NCI-H1105 treated with DMSO at 0.1 percent for 48 hours (cell line): ENCODE measurements around the gene IL27RA.
"Not testable (repeated sequence)": the region's sequence is repeated elsewhere in the genome, so short reads cannot be mapped to it uniquely, and the experiment has no call there.

Experiments
- DNase-seq: peaks from one replicate; lab custom pipeline; 2025; lab: John Stamatoyannopoulos, UW

The IL27RA gene

DNA sequence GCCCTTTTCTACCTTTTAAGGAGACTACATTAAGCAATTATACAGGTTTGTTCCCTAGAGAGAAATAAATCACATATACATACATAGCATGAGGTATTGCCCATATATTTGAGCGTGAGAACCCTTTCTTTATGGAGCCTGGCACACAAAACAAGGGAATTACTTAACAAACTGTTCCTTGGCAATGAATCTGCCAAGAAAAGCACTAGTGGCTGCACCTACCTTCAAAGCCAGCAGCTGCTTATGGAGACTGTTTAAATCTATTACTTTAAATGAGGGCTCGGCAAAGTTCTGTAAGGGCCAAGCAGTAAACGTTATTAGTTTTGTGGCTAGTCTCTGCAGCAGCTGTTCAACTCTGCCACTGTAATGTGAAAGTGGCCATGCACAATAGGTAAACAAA lies 32.5 kb upstream of the IL27RA start:
- no peak for DNase-seq

DNA sequence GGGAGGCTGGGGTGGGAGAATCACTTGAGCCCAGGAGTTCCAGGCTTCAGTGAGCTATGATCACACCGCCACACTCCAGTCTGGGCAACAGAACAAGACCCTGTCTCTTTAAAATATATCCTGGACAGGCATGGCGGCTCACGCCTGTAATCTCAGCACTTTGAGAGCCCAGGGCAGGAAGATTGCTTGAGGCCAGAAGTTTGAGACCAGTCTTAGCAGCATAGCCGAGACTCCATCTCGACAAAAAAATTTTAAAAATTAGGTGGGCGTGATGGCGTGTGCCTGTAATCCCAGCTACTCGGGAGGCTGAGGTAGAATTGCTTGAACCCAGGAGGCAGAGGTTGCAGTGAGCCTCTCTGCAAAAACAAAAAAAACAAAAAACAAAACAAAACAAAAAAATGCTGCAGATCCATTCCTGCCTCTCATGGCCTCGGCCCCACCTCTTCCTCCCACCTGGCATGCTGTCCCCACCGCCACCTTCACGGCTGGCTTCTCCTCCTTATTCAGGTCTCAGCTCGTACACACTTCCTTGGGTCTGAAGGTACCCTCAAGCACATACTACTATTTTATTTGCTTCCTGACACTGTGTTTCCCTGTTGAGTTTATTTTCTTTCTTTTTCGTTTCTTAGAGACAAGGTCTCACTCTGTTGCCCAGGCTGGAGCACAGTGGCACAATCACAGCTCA lies 30.7 kb upstream of the IL27RA start:
- no peak for DNase-seq

DNA sequence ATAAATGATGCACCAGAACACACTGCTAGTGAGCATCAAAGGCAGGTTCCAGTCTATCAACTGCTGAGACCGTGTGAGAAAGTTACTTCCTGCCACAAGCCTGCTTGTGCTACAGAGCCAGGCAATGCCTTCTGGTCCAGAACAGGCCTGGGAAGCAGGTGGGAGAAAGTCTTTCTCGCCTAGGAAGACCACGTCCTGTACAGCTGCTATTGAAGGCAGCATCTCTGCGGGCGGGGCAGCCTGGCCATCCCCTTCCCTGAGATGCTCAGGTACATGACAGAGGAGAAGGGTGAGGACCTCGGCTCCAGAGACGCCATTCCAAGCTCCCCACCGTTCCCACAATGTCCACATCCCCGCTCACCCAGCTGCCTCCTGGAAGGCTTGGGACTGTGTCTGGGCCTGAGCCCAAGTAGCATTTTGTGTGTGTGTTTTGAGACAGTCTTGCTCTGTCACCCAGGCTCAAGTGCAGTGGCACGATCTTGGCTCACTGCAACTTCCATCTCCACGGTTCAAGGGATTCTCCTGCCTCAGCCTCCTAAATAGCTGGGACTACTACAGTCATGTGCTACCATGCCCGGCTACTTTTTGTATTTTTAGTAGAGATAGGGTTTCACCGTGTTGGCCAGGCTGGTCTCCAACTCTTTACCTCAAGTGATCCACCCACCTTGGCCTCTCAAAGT lies 28.9 kb upstream of the IL27RA start:
- DNase-seq: no peak

DNA sequence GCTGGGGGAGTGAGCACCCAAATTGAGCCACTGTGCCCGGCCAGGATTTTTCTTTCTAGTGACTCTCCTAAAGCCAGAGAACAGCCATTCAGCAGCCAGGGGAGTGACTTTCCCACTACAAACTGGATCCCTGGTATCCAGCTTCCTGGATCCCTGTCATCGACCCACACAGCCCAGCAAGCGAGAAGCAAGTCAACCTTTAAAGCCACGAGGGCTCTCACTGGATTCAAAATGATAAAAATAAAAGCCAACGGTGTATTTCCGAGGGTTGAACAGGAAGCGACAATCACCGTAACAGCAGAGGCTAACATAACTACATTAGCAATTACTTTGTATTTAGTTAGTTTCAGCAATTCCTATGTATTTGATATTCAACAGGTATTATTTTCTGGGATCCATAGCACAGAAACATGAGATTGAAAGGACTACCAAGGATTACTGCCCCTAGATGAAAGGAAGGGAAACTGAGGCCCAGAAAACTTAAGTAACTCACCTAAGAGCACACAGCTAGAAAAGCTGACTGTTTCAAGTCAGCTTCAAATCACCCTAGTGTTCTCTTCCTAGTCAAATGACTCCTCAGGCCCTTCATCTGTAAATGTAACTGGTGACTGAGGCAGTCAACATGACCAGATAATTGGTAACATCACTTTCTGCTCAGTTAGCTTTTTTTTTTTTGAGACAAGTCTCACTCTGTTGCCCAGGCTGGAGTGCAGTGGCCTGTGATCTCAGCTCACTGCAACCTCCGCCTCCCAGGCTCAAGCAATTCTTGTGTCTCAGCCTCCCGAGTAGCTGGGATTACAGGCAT lies 28.1 kb upstream of the IL27RA start:
- DNase-seq: no peak

DNA sequence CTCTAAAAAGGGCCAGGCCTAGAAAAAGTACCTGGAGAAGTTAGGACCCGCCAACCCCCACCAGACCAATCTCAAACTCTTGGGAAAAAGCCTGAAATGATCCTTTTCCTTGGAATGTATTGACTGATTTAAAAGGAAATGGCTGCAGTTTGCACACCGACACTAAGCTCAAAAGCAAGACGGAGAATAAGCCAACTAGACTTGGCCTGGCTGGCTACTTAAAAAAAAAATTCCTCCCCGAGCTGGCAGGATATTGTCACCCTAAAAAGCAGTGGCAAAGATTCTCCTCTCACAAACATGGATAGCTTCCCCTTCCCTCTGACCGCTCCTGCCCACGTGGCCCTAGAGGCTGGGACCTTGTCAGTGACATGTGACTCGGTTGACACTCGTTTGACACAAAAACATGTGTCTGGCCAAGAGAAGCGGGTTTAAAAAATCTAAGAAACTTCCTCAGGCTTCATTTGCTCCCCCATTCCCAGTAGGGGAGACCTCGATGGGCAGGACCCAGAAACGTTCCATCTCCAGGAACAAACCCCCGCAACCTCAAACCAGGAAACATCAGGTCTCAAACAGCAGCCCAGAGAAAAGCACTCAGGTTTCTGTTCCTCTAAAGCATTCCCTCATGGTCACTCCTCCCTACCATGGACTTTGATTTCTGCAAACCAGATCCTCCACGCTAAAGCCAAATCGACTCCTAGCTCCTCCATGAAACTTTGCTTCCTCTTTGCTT lies 26.8 kb upstream of the IL27RA start:
- no peak for DNase-seq

DNA sequence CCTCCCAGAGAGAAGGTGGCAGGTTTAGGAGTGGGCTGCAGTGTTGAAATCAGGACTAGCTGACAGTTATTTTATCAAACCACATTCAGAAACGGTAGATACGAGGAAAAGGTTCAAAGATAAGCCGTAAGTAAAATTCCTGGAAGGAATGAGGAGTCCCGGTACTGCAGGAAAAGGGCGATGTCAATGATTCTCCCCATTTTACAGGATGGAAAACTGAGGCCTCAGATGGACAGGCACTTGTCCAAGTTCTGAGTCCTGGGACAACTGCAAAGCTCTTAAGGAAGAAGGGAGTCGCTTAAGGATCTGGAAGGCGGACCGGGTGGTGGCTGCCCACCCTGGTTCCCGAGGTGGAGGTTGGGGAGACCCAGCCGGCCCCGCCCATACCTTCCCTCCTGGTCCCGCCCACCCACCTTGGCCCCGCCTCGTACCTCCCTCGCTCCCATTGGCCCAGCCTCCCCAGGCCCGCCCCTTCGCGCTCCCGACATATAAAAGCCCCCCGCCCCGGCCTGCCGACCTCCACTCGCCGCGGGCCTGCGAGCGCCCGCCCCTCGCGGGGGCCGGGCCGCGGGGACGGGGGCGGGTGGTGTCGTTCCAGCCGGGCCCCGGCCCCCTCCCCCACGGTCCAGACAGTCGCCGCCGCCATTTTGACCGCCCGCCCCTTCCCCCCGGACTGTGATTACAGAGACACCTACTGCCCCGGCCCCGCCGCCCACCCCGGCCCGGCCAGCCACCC lies 26.0 kb upstream of the IL27RA start:
- DNase-seq: peak; percentile 62

DNA sequence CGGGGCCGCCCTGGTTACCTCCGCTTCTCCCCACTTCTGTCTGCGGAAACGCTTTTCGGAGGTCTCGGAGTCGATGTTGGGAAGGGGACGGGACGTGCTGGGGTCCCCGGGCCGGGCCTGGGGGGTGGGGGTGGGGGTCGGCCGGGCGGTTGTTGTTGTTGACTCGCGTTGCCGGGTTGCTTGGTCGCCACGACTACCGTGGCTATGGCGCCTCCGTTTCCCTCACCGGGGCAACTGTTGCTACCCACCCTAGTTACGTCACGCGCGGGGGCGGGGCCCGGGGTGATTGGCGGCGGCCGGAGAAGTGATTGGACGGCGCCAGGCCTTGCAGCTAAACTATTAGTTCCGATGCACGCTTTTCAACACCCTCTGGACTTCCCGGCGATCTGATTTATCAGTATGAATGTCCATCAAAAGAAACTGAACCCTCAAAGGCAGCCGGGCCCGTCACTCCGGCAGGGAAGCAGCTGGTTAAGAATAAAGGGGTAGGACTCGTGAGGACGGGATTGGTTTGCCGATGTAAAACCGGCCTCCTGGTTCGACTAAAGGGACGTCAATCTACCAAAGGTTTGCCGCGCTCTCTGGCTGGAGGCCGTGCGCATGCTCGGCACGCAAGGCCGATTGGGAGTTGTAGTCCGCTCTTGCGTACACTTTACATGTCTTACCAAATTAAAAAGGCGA lies 25.3 kb upstream of the IL27RA start, which contains the start of gene RFX1:
Gene RFX1, minus strand, starts transcription at position 236 of the 681 bp plus-strand sequence. CDS start 12,477 bp downstream, outside the sequence.
- peak; percentile 100 for DNase-seq

DNA sequence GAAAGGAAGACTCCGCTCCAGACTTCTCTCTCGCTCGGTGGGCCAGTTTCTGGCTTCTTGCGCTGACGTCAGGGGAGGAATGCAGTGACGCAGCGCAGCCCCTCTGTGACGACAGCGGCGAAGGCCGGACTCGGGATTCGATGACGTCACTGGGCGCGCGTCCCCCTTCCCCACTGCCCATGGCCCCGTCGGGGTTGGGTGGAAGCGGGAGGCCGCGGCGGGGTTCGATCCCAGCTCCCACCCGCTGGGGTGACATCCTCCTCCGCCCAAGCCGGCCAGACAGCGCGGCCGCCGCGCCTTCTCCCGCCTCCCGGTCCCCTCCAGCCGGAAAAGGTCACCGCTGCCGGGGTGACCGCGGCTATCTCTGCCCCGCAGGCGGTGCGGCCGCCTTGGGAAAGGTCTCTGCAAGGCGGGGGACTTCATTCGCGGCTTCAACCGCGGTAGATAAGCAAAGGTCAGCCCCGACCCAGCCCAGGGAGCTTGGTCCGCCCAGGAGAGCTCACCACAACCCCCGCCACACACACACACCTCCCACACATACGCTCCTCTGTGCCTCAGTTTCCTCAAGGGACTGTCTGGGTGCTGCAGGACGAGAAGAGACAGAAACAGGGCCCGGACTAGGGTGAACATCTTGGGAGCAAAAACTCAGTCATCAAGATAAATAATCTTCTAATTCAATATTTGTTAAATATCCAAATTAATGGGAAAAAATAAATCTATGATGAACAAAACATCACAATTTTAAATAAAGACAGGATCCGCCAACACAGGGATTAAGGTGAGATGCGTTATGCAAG lies 24.6 kb upstream of the IL27RA start:
- DNase-seq: no peak

DNA sequence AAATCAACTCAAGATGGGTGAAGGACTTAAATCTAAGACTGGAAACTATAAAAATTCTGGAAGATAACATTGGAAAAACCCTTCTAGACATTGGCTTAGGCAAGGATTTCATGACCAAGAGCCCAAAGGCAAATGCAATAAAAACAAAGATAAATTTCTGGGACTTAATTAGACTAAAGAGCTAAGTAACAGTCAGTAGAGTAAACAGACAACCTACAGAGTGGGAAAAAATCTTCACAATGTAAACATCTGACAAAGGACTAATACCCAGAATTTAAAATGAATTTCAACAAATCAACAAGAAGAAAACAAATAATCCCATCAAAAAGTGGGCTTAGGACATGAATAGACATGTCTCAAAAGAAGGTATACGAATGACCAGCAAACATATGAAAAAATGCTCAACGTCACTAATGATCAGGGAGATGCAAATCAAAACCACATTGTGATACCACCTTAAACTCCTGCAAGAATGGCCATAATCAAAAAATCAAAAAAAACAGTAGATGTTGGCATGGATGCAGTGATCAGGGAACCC lies 19.1 kb upstream of the IL27RA start:
- DNase-seq: no peak

DNA sequence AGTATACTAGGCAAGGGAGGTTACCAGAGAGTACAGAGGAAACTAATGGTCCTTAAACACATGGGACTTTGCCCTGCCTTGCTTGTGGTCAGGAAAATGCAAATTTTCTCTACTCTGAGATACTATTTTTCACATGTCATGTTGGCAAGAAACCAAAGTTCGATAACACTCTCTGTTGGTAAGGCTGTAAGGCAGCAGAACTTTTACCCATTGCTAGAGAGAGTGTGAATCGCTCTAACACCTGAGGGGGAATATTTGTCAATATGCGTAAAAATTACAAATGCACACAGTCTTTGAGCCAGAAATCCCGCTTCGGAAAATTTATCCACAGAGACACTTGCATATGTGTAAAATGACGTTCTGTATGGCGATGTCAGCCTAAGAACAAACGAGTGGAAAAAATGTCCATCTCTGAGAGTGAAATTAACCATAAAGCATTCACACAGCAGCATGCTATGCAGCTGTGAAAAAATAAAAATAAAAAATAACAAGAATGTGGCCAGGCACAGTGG lies 16.0 kb upstream of the IL27RA start:
- DNase-seq: no peak

DNA sequence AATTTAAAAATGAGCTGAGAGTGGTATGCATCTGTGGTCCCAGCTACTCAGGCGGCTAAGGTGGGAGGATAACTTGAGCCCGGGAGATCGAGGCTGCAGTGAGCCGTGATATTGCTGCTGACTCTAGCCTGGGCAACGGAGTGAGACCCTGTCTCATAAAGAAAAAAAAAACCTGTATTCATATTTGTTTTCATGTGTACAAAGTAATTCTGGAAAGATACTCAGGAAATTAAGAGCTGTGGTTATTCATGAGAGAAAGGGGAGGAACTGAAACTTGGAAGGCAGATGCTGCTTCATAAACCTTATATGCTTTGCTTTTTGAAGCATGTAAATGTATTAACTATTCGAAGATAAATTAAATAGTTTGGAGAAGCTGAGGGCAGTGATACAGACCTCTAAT lies 12.5 kb upstream of the IL27RA start:
- DNase-seq: no peak

DNA sequence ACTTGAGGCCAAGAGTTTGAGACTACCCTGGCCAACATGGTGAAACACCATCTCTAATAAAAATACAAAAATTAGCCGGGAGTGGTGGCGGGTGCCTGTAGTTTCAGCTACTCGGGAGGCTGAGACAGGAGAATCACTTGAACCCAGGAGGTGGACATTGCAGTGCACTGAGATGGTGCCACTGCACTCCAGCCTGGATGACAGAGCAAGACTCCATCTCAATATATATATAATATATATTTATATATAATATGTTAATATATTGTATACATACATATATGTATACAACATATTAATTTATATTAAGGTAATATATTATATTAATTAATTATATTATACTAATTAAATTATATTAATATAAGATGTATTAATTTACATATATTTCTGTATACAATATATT lies 11.8 kb upstream of the IL27RA start:
- DNase-seq: not testable (repeated sequence)

DNA sequence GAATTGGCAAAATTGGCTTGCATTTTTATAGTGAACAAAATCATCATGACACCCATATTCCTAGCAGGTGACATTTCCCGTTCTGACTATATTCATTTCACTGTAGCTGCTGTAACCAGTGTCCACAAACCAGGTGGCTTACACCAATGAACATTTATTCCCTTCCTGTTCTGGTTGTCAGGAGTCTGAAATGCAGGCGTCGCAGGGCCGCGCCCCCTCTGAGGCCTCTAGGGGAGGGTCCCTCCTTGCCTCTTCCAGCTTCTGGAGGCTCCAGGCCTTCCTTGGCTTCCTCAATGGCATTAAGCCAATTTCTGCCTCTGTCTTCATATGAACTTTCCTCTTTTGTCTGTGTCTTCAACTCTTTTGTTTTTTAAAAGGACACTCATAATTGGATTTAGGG lies 10.1 kb upstream of the IL27RA start:
- DNase-seq: no peak

DNA sequence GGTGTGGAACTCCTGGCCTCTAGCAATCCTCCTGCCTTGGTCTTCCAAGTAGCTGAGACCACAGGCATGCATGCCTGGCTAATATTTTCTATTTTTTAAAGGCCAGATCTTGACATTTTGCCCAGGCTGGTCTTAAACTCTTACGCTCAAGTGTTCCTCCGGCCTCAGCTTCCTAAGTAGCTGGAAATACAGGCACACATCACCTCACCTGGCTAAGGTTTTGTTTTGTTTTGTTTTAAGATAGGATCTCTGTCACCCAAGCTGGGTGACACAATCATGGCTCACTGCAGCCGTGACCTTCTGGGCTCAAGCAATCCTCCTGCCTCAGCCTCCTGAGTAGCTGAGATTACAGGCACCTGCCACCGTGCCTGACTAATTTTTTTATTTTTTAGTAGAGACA lies 9.1 kb upstream of the IL27RA start:
- DNase-seq: no peak

DNA sequence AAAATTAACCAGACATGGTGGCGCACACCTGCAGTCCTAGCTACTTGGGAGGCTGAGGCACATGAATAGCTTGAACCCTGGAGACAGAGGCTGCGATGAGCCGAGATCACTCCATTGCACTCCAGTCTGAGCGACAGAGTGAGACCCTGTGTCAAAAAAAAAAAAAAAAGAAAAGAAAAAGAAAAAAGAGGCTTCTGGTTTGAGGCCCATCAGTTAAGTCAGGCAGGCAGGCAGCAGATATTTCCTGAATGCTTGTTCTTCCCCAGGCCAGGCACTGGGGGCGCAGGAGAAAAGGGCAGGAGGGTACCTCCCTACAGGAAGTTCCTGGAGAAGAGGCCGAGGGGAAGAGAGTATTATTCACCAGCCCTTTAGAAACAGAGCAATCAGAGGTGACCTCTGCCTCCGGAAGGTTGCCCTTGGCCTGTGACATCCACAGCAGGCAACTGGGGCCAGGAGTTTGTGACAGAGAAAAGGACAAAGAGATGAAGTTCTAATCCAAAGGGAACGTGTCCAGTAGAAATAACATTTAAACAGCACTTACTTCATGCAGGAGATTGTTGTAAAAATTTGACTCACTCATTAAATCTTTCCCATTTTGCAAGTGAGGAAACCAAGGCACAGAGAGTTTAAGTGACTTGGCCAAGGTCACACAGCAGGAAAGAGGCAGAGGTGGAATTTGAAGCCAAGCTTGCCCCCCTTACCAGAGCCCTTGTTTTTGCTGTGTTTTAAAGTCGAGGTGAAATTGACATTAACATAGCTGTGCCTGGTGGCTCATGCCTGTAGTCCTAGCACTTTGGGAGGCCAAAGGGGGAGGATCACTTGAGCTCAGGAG lies 7.9 kb upstream of the IL27RA start:
- DNase-seq: no peak

DNA sequence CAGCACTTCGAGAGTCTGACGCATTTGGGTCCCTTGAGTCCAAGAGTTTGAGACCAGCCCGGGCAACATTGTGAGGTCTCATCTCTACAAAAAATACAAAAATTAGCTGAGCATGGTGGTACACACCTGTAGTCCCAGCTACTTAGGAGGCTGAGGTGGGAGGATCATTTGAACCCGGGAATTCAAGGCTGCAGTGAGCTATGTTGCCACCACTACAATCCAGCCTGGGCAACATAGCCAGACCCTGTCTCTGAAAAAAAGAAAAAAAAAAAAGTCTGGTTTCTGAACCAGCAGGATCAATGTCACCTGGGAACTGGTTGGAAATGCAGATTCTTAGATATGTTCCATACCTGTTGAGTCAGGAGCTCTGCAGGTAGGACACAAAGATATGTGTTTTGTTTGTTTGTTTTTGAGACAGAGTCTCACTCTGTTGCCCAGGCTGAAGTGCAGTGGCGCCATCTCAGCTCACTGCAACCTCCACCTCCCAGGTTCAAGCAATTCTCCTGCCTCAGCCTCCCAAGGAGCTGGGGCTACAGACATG lies 4.8 kb upstream of the IL27RA start:
- not testable (repeated sequence) for DNase-seq

DNA sequence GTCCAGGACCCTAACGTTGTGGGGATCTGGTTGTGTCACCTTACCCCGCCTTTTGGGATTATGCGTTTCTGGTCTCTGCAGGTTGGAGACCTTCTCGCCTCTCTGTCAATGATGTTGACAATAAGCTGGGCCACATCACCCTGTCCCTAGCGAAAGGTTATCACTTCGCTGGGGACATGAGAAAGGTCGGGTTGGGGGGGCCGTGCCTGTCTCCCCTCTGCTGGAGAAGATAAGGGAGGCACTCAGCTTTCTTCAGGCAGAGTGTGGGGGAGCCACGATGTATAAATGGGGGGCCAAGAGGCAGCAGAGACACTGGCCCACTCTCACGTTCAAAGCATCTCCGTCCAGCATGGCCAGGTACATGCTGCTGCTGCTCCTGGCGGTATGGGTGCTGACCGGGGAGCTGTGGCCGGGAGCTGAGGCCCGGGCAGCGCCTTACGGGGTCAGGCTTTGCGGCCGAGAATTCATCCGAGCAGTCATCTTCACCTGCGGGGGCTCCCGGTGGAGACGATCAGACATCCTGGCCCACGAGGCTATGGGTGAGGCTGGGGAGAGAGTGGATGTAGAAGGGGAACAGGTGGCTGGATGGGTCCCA lies 3.6 kb upstream of the IL27RA start, which contains the start of gene RLN3:
Gene RLN3, plus strand, starts transcription at position 293 of the 595 bp plus-strand sequence. Its CDS starts 57 bp downstream, at position 350.
- DNase-seq: no peak

DNA sequence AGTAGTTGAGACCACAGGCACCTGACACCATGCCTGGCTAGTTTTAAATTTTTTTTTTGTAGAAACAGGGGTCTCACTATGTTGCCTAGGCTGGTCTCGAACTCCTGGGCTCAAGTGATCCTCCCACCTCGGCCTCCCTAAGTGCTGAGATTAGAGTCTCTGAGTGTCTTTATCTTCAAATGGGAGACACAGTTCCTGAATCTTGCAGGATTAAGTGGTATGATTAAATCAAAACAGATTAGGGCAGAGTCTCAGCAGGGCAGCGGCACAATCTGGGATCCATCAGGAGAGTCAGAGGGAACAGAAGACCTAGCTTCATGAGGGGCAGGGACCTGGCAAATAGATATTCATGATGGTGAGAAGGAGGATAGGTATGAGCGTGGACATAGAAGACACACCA lies 2.7 kb upstream of the IL27RA start:
- DNase-seq: no peak
